ENCODE results near the gene RAPGEF4. TPM values are rescaled to one million over a fixed set of nuclear protein-coding genes. Genes with fewer than 3 reads are reported as not detected.

Gene RAPGEF4
- total RNA-seq, 1 experiment from 2014 or later = 1.4 TPM

DNA sequence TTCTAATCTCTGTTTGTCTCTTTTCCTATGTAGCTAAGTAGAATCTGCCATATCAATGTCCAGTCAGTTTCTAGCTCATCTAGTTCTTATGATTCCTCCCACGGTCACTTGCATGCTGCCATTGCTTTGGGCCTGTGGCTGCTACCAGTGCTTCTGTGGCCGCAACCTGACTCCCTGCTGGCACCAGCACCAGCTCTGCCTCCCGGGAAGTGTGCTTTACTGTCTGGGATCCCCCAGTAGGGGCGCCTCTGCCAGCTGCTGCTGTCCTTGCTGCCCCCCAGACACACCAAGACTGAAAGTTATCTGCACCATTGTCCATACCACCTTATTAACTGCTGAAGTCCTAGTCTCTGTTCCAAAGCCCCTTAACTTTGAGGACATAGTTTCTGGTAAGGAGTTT is 56.3 kb downstream of the RAPGEF4 start:
- TF ChIP-seq CTCF (conservative IDR thresholded peaks at IDR 0.05) = peak; percentile 49
- no peak overlapping the region for H2BK20ac ChIP-seq (ENCODE audit: low read depth, low read length, poor library complexity, severe bottlenecking)
- no peaks in the 10 kb centered on the region for H3K36me3 Mint-ChIP-seq (ENCODE audit: insufficient read depth in 1 of 3, low read depth in 3 of 3)
- no peak overlapping the region for H2AK5ac ChIP-seq (ENCODE audit: insufficient read length, low read length)
- H3K9me3 Mint-ChIP-seq = no peaks in the 10 kb centered on the region
- no peak overlapping the region for H2BK12ac ChIP-seq (ENCODE audit: insufficient read length, low read depth, low read length)
- no peak overlapping the region for H4K91ac ChIP-seq (ENCODE audit: insufficient read length, low read depth, low read length)
- no peak overlapping the region; a peak in 1 of 7 replicates for H3K27ac Mint-ChIP-seq
- no peaks in the 10 kb centered on the region for H3K4me1 ChIP-seq (ENCODE audit: insufficient read depth, low read length)
- no peak overlapping the region for H2AFZ ChIP-seq (ENCODE audit: low read length)
- no peak overlapping the region for H2BK120ac ChIP-seq (ENCODE audit: low read depth, low read length, poor library complexity, severe bottlenecking)
- no CpG with 5 or more reads among the region's 4 CpGs for WGBS (ENCODE audit: extremely low coverage, insufficient read length, low lambda C conversion rate)
- no peak overlapping the region for H3K4me3 Mint-ChIP-seq
- H3K27ac ChIP-seq (ENCODE audit: insufficient read length, low read depth, low read length) = no peak overlapping the region
- no peak overlapping the region for H3K18ac ChIP-seq (ENCODE audit: insufficient read length, low read depth, low read length)
- no peaks in the 10 kb centered on the region for H3K9me3 ChIP-seq (ENCODE audit: control insufficient read depth, low read depth, low read length)
- no peak overlapping the region for H3K56ac ChIP-seq (ENCODE audit: insufficient read length, low read depth, low read length)
- no peak overlapping the region for H3K23ac ChIP-seq (ENCODE audit: insufficient read length, low read depth, low read length)
- H3K9ac ChIP-seq (ENCODE audit: extremely low read depth, insufficient read length, low read length) = no peak overlapping the region
- no peaks in the 10 kb centered on the region for H3K27me3 ChIP-seq (ENCODE audit: insufficient read depth, low read length)
- H3K23me2 ChIP-seq (ENCODE audit: insufficient read length, low read depth, low read length, poor library complexity, severe bottlenecking) = no peaks in the 10 kb centered on the region
- DNase-seq = peak; percentile 40
- H3K79me2 ChIP-seq (ENCODE audit: insufficient read depth, low read length) = no peaks in the 10 kb centered on the region
- no peak overlapping the region for H3K4ac ChIP-seq (ENCODE audit: low read depth, low read length)
- H4K8ac ChIP-seq (replicated peaks; ENCODE audit: insufficient read length, low read depth, low read length) = no peak overlapping the region
- no peaks in the 10 kb centered on the region for H3K79me1 ChIP-seq (ENCODE audit: insufficient read depth, low read depth, low read length, poor library complexity, severe bottlenecking)
- H3K14ac ChIP-seq (ENCODE audit: insufficient read depth, low read length) = no peak overlapping the region
- no peak overlapping the region for H2BK15ac ChIP-seq (ENCODE audit: low read depth, low read length)
- H4K20me1 ChIP-seq (ENCODE audit: control insufficient read depth, insufficient read depth, insufficient read length) = no peaks in the 10 kb centered on the region
- H3T11ph ChIP-seq (ENCODE audit: low read length) = no peak overlapping the region
- no peak overlapping the region for H4K5ac ChIP-seq (ENCODE audit: insufficient read length, low read depth, low read length)
- no peaks in the 10 kb centered on the region for H3K4me1 Mint-ChIP-seq
- no peak overlapping the region for H3K4me2 ChIP-seq (ENCODE audit: insufficient read depth, insufficient read length, low read length)
- H2BK5ac ChIP-seq (ENCODE audit: insufficient read length, low read length) = no peak overlapping the region
- no peaks in the 10 kb centered on the region for H3K27me3 Mint-ChIP-seq (ENCODE audit: low read depth)
